ENCODE results near the gene FCHO1.
A peak's percentile ranks its signal among the peaks of the same experiment; 100 is the strongest.
"Not testable (repeated sequence)": the region's sequence is repeated elsewhere in the genome, so short reads cannot be mapped to it uniquely, and the experiment has no call there.

Gene FCHO1

DNA sequence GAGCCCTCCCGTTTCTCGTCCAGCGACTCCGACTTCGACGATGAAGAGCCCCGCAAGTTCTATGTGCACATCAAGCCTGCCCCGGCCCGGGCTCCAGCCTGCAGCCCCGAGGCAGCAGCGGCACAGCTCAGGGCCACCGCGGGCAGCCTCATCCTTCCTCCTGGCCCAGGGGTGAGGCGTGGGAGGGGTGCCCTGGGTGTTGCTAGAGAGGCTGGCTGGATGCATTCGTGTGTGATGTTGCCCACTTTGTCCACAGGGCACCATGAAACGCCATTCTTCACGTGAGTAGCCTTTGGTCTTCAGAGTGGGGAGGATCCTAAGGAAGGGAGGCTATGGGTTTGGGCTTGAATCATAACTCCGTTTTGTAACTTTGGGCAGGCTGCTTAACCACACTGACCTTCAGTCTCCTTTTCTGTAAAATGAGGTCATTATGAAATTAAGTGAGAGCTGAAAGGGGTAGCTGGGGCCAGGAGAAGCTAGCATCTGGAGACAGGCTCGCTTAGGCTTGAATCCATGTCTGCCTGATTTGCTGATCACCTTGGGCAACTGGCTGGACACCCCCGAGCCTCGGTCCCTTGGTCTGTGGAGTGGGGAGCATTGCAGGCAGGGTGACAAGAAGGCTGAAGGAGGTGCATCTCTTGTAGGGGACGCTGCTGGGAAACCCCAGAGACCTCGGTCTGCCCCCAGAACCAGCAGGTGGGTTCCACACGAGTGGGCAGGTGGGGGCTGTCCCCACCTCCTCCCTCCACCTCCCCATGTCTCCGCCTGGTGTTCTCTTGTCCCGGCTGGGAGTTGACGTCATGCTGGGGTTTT is 24.9 kb downstream of the FCHO1 start:
- Histone ChIP-seq H3K27ac (ENCODE audit: low read depth, low read length) (peak overlapping the region; percentile 44), H3K36me3 (ENCODE audit: control insufficient read depth in 5 of 5, insufficient read depth in 5 of 5, low read length in 5 of 5) (peaks cover 0 to 3% (median 0%) of the 10 kb centered on the region in 5 donors), H3K9me3 (ENCODE audit: control insufficient read depth in 5 of 5, low read length in 5 of 5) (peaks cover 0 to 3% (median 0%) of the 10 kb centered on the region in 5 donors), H3K4me1 (ENCODE audit: control insufficient read depth in 5 of 5, insufficient read depth in 5 of 5, low read length in 5 of 5) (peaks cover 0 to 40% (median 21%) of the 10 kb centered on the region in 5 donors), H3K4me3 (ENCODE audit: low read depth in 1 of 5, low read length in 5 of 5) (no peak overlapping the region), H3K9ac (ENCODE audit: low read length in 5 of 5) (peak overlapping the region in 1 of 5 donors; percentile 63), H3K27me3 (ENCODE audit: control insufficient read depth in 5 of 5, insufficient read depth in 4 of 5, low read length in 5 of 5) (peaks cover 0 to 7% (median 0%) of the 10 kb centered on the region in 5 donors)

- not testable (repeated sequence) for H3K36me3 ChIP-seq (ENCODE audit: control insufficient read depth in 5 of 5, insufficient read depth in 5 of 5, low read length in 5 of 5); H3K9me3 ChIP-seq (ENCODE audit: control insufficient read depth in 5 of 5, low read length in 5 of 5); H3K9ac ChIP-seq (ENCODE audit: low read length in 5 of 5); H3K4me3 ChIP-seq (ENCODE audit: low read depth in 1 of 5, low read length in 5 of 5); H3K27ac ChIP-seq (ENCODE audit: low read depth, low read length); H3K27me3 ChIP-seq (ENCODE audit: control insufficient read depth in 5 of 5, insufficient read depth in 4 of 5, low read length in 5 of 5)
- peaks cover 0 to 39% (median 21%) of the 10 kb centered on the region in 5 donors for H3K4me1 ChIP-seq (ENCODE audit: control insufficient read depth in 5 of 5, insufficient read depth in 5 of 5, low read length in 5 of 5)
Observed at GRCh38 chr19:17777840-17778239, 26.6 kb downstream of the FCHO1 start.

DNA sequence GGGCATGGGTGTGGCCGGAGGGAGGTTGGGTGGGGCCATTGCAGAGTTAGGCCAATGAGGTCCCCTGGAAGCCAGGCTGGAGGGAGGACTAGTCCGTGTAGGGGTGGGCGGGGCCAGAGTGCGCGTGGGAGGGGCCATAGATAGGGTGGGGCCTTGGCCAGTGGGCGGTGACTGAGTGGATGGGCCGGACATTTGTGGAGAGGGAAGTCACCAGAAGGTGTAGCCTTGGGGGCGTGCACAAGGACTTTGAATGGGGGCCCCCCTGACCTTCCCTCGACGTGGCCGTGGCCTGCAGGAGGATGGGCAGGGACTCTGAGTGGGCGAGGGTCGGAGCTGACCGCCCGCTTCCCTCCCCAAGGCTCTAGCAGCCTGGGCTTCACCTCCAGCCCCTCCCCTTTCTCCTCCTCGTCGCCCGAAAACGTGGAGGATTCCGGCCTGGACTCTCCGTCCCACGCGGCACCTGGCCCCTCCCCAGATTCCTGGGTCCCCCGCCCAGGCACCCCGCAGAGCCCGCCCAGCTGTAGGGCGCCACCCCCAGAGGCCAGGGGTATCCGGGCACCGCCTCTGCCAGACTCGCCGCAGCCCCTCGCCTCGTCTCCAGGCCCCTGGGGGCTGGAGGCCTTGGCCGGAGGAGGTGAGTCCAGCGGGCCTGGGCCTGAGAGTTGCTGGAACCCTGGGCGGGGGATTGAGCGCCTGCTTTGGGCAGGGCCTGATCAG is 27.1 kb downstream of the FCHO1 start:
- Histone ChIP-seq H3K9ac (ENCODE audit: low read length in 5 of 5) (no peak overlapping the region), H3K27ac (ENCODE audit: low read depth, low read length) (no peak overlapping the region), H3K36me3 (ENCODE audit: control insufficient read depth in 5 of 5, insufficient read depth in 5 of 5, low read length in 5 of 5) (no peaks in the 10 kb centered on the region), H3K9me3 (ENCODE audit: control insufficient read depth in 5 of 5, low read length in 5 of 5) (peaks cover 0 to 6% (median 4%) of the 10 kb centered on the region in 5 donors), H3K27me3 (ENCODE audit: control insufficient read depth in 5 of 5, insufficient read depth in 4 of 5, low read length in 5 of 5) (peaks cover 0 to 7% (median 0%) of the 10 kb centered on the region in 5 donors), H3K4me1 (ENCODE audit: control insufficient read depth in 5 of 5, insufficient read depth in 5 of 5, low read length in 5 of 5) (peaks cover 0 to 37% (median 21%) of the 10 kb centered on the region in 5 donors), H3K4me3 (ENCODE audit: low read depth in 1 of 5, low read length in 5 of 5) (peak overlapping the region in 2 of 5 donors; percentile 0 to 1)

DNA sequence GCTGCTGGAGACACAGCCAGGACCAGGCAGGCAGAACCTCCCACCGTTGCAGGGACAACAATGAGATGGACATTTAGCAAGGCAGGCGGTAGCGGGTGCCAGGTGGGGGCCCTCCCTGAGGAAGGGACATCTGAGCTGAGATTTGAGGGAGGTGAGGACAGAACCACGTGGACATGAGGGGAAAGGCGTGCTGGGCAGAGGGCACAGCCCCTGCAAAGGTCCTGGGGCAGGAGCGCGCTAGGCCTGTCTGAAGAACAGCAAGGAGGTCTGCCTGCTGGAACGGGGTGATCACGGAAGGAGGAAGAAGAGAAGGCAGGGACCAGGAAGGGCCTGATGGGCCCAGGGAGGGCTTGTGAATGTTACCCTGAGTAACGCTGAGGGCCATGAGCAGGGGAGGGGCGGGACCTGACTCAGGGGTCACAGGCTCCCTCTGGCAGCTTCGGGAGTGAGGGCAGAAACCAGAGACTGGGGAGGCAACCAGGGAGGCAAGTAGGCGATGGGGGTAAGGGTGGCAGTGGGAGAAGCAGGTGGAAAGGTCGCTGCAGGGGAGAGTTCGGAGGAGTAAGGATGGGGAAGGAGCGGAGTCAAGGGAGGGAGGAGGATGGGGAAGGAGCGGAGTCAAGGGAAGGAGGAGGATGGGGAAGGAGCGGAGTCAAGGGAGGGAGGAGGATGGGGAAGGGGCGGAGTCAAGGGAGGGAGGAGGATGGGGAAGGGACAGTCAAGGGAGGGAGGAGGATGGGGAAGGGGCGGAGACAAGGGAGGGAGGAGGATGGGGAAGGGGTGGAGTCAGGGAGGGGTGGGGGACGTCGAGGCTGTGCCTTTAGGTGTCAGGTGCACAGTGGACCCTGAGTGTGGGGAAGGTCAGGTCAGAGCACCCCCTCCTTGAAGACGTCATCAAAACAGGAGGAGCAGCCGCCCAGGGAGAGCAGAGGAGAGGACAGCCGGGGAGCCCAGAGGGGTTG is 28.0 kb downstream of the FCHO1 start:
- Histone ChIP-seq H3K27ac (ENCODE audit: low read depth, low read length) (no peak overlapping the region), H3K36me3 (ENCODE audit: control insufficient read depth in 5 of 5, insufficient read depth in 5 of 5, low read length in 5 of 5) (no peaks in the 10 kb centered on the region), H3K9ac (ENCODE audit: low read length in 5 of 5) (no peak overlapping the region), H3K4me1 (ENCODE audit: control insufficient read depth in 5 of 5, insufficient read depth in 5 of 5, low read length in 5 of 5) (peaks cover 0 to 41% (median 24%) of the 10 kb centered on the region in 5 donors), H3K27me3 (ENCODE audit: control insufficient read depth in 5 of 5, insufficient read depth in 4 of 5, low read length in 5 of 5) (peaks cover 0 to 7% (median 0%) of the 10 kb centered on the region in 5 donors), H3K9me3 (ENCODE audit: control insufficient read depth in 5 of 5, low read length in 5 of 5) (peaks cover 0 to 6% (median 4%) of the 10 kb centered on the region in 5 donors), H3K4me3 (ENCODE audit: low read depth in 1 of 5, low read length in 5 of 5) (peak overlapping the region in 2 of 5 donors; percentile 0 to 1)

- no peaks in the 10 kb centered on the region for H3K36me3 ChIP-seq (ENCODE audit: control insufficient read depth in 5 of 5, insufficient read depth in 5 of 5, low read length in 5 of 5)
- H3K27me3 ChIP-seq (ENCODE audit: control insufficient read depth in 5 of 5, insufficient read depth in 4 of 5, low read length in 5 of 5): peaks cover 0 to 7% (median 0%) of the 10 kb centered on the region in 5 donors
- H3K27ac ChIP-seq (ENCODE audit: low read depth, low read length): no peak overlapping the region
Observed at GRCh38 chr19:17780781-17781180, 29.5 kb downstream of the FCHO1 start.

DNA sequence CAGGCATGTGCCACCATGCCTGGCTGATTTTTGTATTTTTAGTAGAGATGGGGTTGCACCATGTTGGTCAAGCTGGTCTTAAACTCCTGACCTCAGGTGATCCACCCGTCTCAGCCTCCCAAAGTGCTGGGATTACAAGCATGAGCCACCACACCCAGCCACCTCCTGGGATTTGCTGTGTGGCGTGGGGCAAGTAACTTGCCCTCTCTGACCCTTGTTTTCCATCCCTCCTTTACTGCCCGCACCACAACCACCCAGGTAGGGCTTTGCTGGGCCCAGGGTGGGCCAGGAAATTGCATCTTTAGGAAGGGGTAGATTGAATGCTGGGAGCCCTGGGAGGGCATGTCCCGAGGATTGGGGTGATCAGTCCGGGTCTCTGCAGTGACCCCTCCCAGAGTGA is 32.4 kb downstream of the FCHO1 start:
- not testable (repeated sequence) for H3K27ac ChIP-seq (ENCODE audit: low read depth, low read length); H3K4me3 ChIP-seq (ENCODE audit: low read depth in 1 of 5, low read length in 5 of 5); H3K9me3 ChIP-seq (ENCODE audit: control insufficient read depth in 5 of 5, low read length in 5 of 5); H3K36me3 ChIP-seq (ENCODE audit: control insufficient read depth in 5 of 5, insufficient read depth in 5 of 5, low read length in 5 of 5); H3K9ac ChIP-seq (ENCODE audit: low read length in 5 of 5); H3K27me3 ChIP-seq (ENCODE audit: control insufficient read depth in 5 of 5, insufficient read depth in 4 of 5, low read length in 5 of 5)
- H3K4me1 ChIP-seq (ENCODE audit: control insufficient read depth in 5 of 5, insufficient read depth in 5 of 5, low read length in 5 of 5): peaks cover 0 to 12% (median 8%) of the 10 kb centered on the region in 5 donors

More at GRCh38 chr19:17780781-17781180, 29.5 kb downstream of the FCHO1 start:
- Histone ChIP-seq H3K4me3 (ENCODE audit: low read depth in 1 of 5, low read length in 5 of 5) (no peak overlapping the region), H3K9ac (ENCODE audit: low read length in 5 of 5) (no peak overlapping the region), H3K4me1 (ENCODE audit: control insufficient read depth in 5 of 5, insufficient read depth in 5 of 5, low read length in 5 of 5) (peaks cover 0 to 38% (median 24%) of the 10 kb centered on the region in 5 donors), H3K9me3 (ENCODE audit: control insufficient read depth in 5 of 5, low read length in 5 of 5) (peaks cover 0 to 6% (median 4%) of the 10 kb centered on the region in 5 donors)

- H3K36me3 ChIP-seq (ENCODE audit: control insufficient read depth in 5 of 5, insufficient read depth in 5 of 5, low read length in 5 of 5): no peaks in the 10 kb centered on the region
- peaks cover 0 to 9% (median 0%) of the 10 kb centered on the region in 5 donors for H3K27me3 ChIP-seq (ENCODE audit: control insufficient read depth in 5 of 5, insufficient read depth in 4 of 5, low read length in 5 of 5)
Observed at GRCh38 chr19:17784201-17785008, 33.1 kb downstream of the FCHO1 start.

GRCh38 chr19:17787274-17787913 is 36.1 kb downstream of the FCHO1 start:
- peaks cover 0 to 5% (median 4%) of the 10 kb centered on the region in 5 donors for H3K9me3 ChIP-seq (ENCODE audit: control insufficient read depth in 5 of 5, low read length in 5 of 5)
- peaks cover 0 to 5% (median 0%) of the 10 kb centered on the region in 5 donors for H3K27me3 ChIP-seq (ENCODE audit: control insufficient read depth in 5 of 5, insufficient read depth in 4 of 5, low read length in 5 of 5)
- peaks cover 1 to 6% (median 4%) of the 10 kb centered on the region in 5 donors for H3K4me1 ChIP-seq (ENCODE audit: control insufficient read depth in 5 of 5, insufficient read depth in 5 of 5, low read length in 5 of 5)
- no peaks in the 10 kb centered on the region for H3K36me3 ChIP-seq (ENCODE audit: control insufficient read depth in 5 of 5, insufficient read depth in 5 of 5, low read length in 5 of 5)
- no peak overlapping the region for H3K9ac ChIP-seq (ENCODE audit: low read length in 5 of 5)
- no peak overlapping the region for H3K27ac ChIP-seq (ENCODE audit: low read depth, low read length)
- no peak overlapping the region for H3K4me3 ChIP-seq (ENCODE audit: low read depth in 1 of 5, low read length in 5 of 5)

More at GRCh38 chr19:17784201-17785008, 33.1 kb downstream of the FCHO1 start:
- H3K9ac ChIP-seq (ENCODE audit: low read length in 5 of 5): no peak overlapping the region
- H3K4me3 ChIP-seq (ENCODE audit: low read depth in 1 of 5, low read length in 5 of 5): no peak overlapping the region
- H3K4me1 ChIP-seq (ENCODE audit: control insufficient read depth in 5 of 5, insufficient read depth in 5 of 5, low read length in 5 of 5): peaks cover 0 to 6% (median 4%) of the 10 kb centered on the region in 5 donors
- H3K9me3 ChIP-seq (ENCODE audit: control insufficient read depth in 5 of 5, low read length in 5 of 5): peaks cover 0 to 6% (median 4%) of the 10 kb centered on the region in 5 donors
- no peak overlapping the region for H3K27ac ChIP-seq (ENCODE audit: low read depth, low read length)
